Vagina (tissue), 2 donors: ENCODE data around the gene THPO.

Experiments used
- POLR2A ChIP-seq, 2 donors: fragments of 450-650 bp; IDR thresholded peaks; one replicate each; pipeline ENCODE4 v1.6.1; 2017; ENCODE audit warnings: antibody characterized with exemption in 2 of 2, mild to moderate bottlenecking in 2 of 2, moderate library complexity in 2 of 2
- TF ChIP-seq, protein P1 (sequence below), 3 experiments: fragments of 450-650 bp in 2 of 3; fragments of 200-600 bp in 1 of 3; sonication (generic) in 1 of 3; IDR thresholded peaks; one replicate each; pipeline ENCODE4 v1.5.1; 2017 to 2019; ENCODE audit warnings: antibody characterized with exemption in 3 of 3, mild to moderate bottlenecking in 2 of 3, moderate library complexity in 2 of 3

DNA sequence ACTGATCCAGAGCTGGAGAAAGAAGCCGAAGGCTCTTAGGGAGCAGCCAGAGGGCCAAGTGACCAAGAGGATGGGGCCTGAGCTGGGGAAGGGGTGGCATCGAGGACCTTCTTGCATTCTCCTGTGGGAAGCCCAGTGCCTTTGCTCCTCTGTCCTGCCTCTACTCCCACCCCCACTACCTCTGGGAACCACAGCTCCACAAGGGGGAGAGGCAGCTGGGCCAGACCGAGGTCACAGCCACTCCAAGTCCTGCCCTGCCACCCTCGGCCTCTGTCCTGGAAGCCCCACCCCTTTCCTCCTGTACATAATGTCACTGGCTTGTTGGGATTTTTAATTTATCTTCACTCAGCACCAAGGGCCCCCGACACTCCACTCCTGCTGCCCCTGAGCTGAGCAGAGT lies 11.4 kb upstream of the THPO start:
- TF ChIP-seq POLR2A (IDR thresholded peaks at IDR 0.05) = no peak
- TF ChIP-seq, protein P1, sequence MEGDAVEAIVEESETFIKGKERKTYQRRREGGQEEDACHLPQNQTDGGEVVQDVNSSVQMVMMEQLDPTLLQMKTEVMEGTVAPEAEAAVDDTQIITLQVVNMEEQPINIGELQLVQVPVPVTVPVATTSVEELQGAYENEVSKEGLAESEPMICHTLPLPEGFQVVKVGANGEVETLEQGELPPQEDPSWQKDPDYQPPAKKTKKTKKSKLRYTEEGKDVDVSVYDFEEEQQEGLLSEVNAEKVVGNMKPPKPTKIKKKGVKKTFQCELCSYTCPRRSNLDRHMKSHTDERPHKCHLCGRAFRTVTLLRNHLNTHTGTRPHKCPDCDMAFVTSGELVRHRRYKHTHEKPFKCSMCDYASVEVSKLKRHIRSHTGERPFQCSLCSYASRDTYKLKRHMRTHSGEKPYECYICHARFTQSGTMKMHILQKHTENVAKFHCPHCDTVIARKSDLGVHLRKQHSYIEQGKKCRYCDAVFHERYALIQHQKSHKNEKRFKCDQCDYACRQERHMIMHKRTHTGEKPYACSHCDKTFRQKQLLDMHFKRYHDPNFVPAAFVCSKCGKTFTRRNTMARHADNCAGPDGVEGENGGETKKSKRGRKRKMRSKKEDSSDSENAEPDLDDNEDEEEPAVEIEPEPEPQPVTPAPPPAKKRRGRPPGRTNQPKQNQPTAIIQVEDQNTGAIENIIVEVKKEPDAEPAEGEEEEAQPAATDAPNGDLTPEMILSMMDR (IDR thresholded peaks at IDR 0.05) = no peak
